ENCODE data around the gene OR6B1.

Gene OR6B1

DNA sequence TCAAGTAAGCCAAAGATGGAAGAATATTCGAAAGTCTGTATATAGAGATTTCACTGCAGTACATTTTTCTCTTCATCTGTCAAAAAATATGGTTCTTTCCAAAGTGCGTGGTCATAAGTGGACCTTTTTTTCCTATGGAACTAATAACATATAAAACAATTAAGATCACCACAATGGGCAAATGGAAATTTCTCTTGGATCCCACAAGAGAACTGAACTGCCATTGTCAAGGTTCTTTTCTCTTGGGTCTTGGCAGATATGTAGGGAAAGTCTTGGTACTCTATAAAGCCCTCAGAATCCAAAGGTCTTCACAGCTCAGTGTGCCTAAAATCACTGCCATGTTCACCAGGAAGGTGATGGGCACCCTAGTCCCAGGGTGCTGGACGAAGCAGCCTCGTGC lies at the start of gene OR6B1:
Gene OR6B1, plus strand, starts transcription at position 301 of the 400 bp plus-strand sequence. CDS start 3,677 bp downstream, outside the sequence.
- no peak for DNase-seq

DNA sequence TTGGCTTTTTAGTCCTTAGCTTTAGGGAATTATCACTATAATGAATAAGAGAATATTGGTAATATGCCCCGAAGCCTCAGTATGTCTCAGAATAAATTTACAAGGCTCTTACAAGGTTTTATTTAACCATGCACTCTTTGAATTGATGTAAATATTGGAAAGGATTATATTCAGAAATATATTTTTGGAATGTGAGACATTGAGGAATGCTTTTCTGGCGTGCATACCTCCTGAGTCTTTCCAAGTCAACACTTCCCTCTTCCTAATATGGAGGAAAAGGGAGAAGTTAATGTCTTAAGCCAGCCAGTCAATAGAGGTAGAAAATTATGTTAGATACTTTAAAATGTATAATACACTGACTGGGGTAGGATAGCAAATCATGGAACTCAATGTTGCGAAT lies 46.7 kb upstream of the OR6B1 start:
- DNase-seq = no peak

DNA sequence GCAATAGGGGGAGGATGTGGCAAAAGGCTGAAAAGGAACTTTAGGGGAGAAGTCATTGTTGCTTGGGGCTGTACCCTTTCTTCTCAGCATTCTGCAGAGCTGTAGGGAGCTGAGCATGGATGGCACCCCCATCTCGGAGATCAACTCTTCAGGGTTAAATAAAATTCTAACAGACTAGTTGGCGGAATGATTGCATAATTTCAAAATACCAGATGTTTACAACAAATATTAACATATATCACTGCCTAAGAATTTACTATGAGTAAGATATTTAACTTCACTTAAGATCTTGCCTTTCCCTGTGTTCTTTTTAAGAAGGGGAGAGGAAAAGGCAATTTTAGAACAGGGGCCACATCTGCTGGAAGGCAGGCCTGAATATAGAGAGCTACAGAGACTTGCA lies 46.0 kb upstream of the OR6B1 start:
- DNase-seq = no peak

- DNase-seq = no peak
These were observed 45.6 kb upstream of the OR6B1 start, which contains the start of gene OR2F1 for GRCh38 chr7:143954544-143954943. OR2F1 (plus strand) TSS chr7:143954844; CDS start chr7:143959971, 5,127 bp downstream.

DNA sequence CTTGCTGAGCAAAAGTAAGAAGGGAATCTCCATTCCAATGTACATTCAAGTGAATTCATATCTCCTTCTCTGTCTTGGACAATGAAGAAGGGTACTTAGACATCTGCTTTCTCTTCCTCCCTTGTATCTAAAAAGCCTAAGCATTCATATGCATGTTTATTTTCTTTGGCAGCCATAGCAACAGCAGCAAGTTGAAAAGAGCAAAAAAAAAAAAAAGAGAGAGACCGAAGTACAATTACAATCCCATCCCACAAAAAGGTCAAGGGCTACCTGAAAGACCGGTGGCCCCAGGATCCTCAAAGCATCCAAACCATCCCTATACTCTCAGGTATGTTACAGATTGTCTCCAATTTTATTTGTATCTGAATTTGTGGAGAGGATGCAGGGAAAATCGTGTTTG lies 41.3 kb upstream of the OR6B1 start:
- no peak for DNase-seq

DNA sequence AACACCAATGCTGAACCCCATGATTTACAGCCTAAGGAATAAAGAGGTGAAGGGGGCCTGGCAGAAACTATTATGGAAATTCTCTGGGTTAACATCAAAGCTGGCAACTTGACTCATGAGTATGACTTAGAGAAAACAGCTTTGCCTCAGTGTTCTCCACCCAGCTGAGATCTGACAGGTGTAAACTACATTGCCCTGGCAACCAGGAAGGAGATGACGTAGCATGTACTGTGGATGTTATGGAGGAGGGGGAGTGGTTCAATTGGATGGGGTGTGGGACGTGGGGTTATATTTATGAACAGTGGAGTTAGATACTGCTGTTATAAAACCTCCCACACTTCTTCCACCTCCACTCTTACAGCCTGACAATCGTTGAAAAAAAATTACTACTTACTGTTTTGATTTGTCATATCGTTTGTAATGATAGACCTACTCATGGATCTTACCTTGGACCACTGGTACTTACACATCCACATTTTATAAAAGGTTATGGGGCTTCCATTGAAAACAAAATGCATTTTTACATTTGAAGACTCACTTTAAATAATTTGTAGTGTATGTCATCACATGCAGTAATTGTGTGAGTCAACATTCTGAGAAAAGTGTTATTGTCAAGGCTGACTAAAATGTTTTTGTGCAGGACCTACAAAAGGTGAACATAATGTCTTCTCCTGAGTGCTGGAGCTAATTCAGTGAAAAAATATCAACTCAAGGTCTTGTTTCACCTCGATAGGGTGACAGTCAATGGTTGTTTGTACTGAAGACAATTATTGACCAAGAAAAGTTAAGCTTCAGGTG lies 39.1 kb upstream of the OR6B1 start:
- no peak for DNase-seq

DNA sequence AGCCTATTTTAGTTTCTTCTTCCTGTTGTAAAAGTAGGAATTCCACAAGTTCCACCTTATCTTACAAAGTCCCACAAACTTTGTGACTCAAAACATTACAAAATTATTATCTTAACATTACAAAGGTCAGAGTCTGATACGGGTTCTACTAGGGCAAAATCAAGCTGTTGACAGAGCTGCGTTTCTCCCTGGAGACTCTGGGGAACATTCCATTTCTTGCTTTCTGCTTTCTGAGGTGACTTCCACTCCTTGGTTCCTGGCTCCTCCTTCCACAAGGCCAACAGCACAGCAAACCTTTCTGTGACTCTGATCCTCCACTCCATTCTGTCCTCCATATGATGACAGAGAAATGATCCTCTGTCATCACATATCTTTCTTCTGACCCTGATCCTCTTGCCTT lies 34.8 kb upstream of the OR6B1 start:
- no peak for DNase-seq

GRCh38 chr7:143967398-143967797 lies 32.7 kb upstream of the OR6B1 start:
- DNase-seq = no peak

GRCh38 chr7:143973870-143974416 lies 26.2 kb upstream of the OR6B1 start:
- no peak for DNase-seq

- DNase-seq = no peak
These were observed 25.7 kb upstream of the OR6B1 start for GRCh38 chr7:143974459-143974858.

DNA sequence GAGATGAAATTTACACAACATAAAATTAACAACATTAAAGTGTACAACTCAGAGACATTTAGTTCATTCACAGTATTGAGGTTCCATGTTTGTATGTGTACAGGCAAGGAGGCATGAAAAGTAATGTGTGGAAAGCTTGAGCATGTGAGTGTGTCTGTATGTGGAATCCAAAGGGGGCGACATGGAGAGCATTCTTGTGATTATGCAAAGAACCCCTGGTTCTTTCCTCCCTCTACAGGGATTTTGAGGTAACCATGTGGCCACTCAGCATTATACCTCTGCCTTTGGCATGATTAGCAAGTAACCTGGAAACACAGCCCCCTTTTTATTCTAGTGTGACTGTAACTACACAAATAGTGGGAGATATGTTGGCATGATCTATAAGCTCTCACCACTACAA lies 24.5 kb upstream of the OR6B1 start:
- no peak for DNase-seq

GRCh38 chr7:143978585-143978984 lies 21.5 kb upstream of the OR6B1 start:
- no peak for DNase-seq

DNA sequence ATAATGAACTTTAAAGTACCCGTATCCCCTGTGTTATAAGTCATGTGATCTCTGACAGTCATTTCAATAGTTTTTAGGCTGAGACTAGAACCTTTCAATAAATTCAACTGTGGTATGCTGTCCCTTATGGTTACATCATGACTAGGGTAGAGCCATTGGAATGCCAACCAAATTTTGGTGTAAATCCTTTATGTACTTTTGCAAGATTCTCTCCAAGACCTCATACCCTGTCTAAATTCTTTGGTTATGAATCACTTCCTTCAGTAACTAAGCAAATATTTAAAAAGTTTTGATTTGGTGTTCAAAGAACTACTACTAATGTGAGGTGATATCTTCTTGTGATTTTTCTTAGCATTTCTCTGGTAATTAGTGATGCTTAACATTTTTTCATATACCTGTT lies 20.8 kb upstream of the OR6B1 start:
- DNase-seq = no peak

DNA sequence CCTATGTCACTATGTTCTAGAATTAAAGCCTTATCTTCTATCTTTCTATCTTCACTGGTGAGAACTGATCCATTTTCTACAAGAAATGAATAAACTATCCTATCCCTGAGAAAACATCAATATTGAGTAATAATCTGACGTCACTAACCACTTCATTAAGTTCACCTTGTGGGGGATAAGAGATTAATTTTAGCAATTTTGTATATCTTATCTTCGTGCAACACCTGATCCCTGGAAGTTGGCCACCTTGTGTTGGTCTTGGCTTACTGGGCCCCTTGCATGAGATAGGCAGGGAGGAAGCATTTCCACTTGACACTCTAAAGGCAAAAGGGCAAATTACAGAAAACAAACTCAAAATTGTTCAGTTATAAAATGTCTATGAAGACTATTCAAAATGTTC lies 20.1 kb upstream of the OR6B1 start:
- no peak for DNase-seq

DNA sequence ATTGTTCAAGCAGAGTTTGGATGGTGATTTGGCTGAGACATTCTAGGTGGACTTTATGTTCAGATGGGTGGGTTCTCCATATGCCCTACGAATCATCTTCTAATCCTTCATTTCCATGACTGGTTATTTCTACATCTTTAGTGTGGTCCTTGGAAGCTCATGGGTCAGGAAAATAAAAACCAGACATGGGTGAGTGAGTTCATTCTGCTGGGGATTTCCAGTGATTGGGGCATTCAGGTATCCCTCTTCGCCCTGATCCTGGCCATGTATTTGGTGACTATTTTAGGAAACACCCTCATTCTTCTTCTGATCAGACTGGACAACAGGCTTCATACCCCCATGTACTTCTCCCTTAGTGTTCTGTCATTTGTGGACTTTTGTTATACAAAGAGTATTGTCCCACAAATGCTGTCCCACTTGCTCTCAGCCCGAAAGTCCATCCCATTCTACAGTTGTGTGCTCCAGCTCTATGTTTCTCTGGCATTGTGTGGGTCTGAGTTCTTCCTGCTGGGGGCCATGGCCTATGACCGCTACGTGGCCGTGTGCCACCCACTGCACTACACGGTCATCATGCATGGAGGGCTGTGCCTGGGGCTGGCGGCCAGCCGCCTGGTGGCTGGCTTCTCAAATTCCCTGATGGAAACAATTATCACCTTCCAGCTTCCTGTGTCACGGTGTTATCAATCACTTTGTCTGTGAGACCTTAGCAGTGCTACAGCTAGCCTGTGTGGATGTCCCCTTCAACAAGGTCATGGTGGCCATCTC lies 19.2 kb upstream of the OR6B1 start:
- no peak for DNase-seq

GRCh38 chr7:143983960-143984359 lies 16.2 kb upstream of the OR6B1 start:
- DNase-seq = no peak

GRCh38 chr7:143987513-143987912 lies 12.6 kb upstream of the OR6B1 start:
- DNase-seq = no peak

DNA sequence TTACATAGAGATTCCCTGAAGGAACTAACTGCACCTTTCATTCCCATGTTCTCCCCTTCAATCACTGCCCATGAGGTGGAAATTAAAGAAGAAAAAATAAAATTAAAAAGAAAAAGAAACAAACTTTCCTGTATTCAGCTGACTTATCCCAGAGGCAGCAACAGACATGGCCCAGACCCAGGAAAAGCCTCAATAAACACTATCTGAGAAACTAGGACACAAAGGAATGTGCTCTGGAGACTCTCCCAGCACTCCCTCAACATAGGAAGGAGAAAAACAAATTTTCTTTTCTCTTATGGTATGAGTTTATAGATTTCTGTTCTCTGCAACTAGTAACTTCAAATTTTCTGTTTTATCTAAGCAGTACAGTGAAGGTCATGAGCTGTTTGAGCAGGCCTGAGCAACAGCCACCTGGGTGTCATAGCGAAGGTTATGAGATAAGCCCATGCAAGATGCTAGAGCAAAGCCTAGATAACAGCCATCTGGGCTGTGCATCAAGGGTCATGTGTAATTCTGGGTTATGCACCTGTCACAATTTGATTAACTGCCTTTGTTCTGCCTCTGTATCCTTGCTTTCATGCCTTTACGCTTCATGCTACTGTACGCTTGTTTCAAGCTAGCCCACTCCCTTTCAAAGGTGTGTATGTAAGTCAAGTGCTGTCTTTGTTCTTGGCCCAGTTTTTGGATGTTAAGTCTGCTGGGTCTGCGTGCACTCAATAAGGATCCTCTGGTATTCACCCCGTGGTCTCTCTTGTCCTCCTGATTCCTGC lies 11.0 kb upstream of the OR6B1 start:
- no peak for DNase-seq

DNA sequence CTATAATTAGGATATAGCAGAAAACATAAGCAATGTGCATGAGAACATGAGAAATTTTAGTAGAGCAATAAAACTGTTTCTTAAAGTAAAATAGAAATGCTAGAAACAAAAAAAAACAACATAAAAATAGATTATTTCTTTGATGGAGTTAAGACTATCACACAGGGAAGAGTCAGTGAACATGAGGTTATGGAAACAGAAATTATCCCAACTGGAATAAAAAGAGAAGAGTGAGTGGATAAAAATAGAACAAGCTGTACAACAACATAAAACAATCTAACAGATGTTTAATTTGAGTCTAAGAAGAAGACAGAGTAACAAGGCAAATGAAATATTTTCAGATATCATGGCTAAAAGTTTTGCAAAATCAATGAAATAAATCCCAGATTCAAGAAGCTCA lies 7.5 kb upstream of the OR6B1 start:
- no peak for DNase-seq

DNA sequence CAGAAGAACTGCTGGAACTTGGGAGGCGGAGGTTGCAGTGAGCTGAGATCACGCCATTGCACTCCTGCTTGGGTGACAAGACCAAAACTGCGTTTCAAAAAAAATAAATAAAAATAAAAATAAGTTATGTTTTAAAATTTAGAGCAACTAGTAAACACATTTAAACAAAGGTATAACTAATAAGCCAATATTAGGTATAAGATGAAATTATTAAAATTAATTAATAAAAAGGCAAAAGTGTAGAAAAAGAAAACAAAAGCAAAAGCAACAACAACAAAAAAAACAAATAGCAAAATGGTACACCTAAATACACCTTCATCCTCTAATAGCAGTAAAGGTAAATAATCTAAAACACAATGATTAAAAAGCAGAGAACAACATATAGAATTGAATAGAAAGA lies 6.2 kb upstream of the OR6B1 start:
- no peak for DNase-seq

DNA sequence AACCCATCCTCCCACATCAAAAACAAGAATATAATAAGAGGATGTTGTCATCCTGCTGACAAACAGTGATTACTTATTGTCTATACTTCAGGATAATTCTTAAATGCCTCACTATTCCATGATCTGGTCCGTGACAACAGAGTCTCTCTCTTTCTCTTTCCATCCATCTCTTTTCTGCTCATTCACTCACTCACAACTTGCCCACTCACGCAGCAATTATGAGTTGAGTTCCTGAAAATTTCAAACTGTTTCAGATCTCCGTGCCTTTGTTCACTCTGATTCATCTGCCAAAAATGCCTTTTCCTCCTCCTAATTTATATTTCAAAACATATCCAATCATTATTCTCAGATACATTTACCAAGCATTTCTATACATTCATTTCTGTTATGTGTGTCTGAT lies 1.4 kb downstream of the OR6B1 start:
- DNase-seq = no peak

DNA sequence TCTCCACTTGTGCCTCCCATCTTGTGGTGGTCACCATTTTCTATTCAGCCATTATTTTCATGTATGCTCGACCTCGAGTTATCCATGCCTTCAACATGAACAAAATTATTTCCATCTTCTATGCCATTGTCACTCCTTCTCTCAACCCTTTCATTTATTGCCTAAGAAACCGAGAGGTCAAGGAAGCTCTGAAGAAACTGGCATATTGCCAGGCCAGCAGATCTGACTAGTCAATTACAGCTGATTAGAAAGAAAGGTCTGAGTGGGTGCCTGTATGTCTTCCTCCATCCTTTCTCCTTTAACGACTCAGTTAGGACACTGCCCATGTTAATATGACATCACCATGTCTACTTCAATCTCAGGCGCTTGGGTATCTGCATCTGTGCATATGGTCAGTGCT lies 4.6 kb downstream of the OR6B1 start:
- no peak for DNase-seq

DNA sequence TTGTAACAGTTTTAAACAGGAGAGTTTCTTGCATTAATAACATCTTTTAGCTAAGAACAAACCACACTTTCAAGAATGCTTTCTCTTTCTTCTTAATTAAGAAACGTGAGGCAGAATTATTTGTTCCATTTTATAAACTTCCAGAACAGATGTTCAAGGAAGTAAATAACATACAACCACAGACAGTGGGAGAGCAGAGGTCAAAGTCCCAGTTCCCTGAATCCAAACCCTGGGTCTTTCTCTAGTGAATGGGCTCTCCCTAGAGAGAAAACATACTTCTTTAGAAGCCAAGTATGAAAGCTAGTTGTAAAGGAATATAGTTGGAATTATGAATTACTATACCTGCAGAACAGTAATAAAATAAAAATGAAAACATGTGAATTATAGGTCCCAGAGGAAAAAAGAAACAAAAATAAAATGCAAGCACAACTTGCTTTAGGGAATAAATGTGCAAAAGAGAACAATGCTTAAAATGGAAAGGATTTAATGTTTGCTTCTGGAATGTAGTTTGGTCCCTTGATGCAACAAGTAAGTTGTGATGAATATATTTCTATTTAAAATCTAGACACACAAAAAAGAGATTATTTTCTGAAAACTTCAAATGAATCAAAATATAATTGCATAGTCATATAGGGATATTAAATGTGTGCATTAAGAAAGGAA lies 6.0 kb downstream of the OR6B1 start:
- no peak for DNase-seq
